Stimulated activated effector memory CD8-positive, alpha-beta T cell treated with anti-CD3 and anti-CD28 coated beads, Interleukin-12 subunit alpha, Interleukin-12 subunit beta, amount 100 ng/mL, for 72 hours (primary cell): ENCODE data around the gene PSEN1.

Experiments used
- ATAC-seq: fragments of 150-1000 bp; cut with Tn5 transposase; 2 replicates; pipeline ENCODE4 v1.10.0; 2021
- DNase-seq, 2 donors: peaks; one replicate each; pipeline ENCODE4 v3.0.0; 2021 to 2022; ENCODE audit warnings: low spot score in 2 of 2
- H3K27ac Mint-ChIP-seq: one replicate; pipeline ENCODE4 v1.8.0; 2022; ENCODE audit warnings: mild to moderate bottlenecking, mixed read lengths
- H3K36me3 Mint-ChIP-seq: one replicate; pipeline ENCODE4 v1.8.0; 2022; ENCODE audit warnings: mild to moderate bottlenecking, mixed read lengths
- H3K4me1 Mint-ChIP-seq: one replicate; pipeline ENCODE4 v1.8.0; 2022; ENCODE audit warnings: mixed read lengths
- H3K4me3 Mint-ChIP-seq: one replicate; pipeline ENCODE4 v1.8.0; 2022; ENCODE audit warnings: mild to moderate bottlenecking, mixed read lengths
- H3K9me3 Mint-ChIP-seq: one replicate; pipeline ENCODE4 v1.8.0; 2022; ENCODE audit warnings: mixed read lengths

Gene PSEN1

GRCh38 chr14:73136387-73137225 is at the start of gene PSEN1:
Gene PSEN1, plus strand, starts transcription at chr14:73136507. Its CDS starts 11,513 bp downstream, at chr14:73148020.
- peaks cover 34% of the 10 kb centered on the region for H3K4me1 Mint-ChIP-seq
- H3K9me3 Mint-ChIP-seq: peaks cover 7% of the 10 kb centered on the region
- H3K27ac Mint-ChIP-seq: peak within 1 kb of the TSS; percentile 99
- DNase-seq (peak; percentile 98 to 99), ATAC-seq (peak; percentile 98)
- H3K4me3 Mint-ChIP-seq: peak within 1 kb of the TSS; percentile 77
- peaks cover 24% of the 10 kb centered on the region for H3K36me3 Mint-ChIP-seq

- Mint-ChIP-seq H3K4me1 (peaks cover 7% of the 10 kb centered on the region), H3K4me3 (no peak overlapping the region), H3K27ac (peak overlapping the region; percentile 53), H3K36me3 (peaks cover 100% of the 10 kb centered on the region), H3K9me3 (no peaks in the 10 kb centered on the region)
- no peak for ATAC-seq
- no peak for DNase-seq
These were observed 45.3 kb upstream of the PSEN1 start for GRCh38 chr14:73091044-73091443.

GRCh38 chr14:73097421-73097820 is 38.9 kb upstream of the PSEN1 start:
- H3K36me3 Mint-ChIP-seq: peaks cover 100% of the 10 kb centered on the region
- no peak for ATAC-seq
- H3K4me3 Mint-ChIP-seq: no peak overlapping the region
- H3K4me1 Mint-ChIP-seq: no peaks in the 10 kb centered on the region
- H3K27ac Mint-ChIP-seq: no peak overlapping the region
- no peaks in the 10 kb centered on the region for H3K9me3 Mint-ChIP-seq
- DNase-seq: no peak

GRCh38 chr14:73100334-73100733 is 36.0 kb upstream of the PSEN1 start:
- Mint-ChIP-seq H3K4me1 (no peaks in the 10 kb centered on the region), H3K4me3 (no peak overlapping the region), H3K36me3 (peaks cover 100% of the 10 kb centered on the region), H3K27ac (no peak overlapping the region), H3K9me3 (no peaks in the 10 kb centered on the region)
- ATAC-seq: no peak
- DNase-seq: no peak

GRCh38 chr14:73102806-73103497 is 33.4 kb upstream of the PSEN1 start:
- DNase-seq: no peak
- no peak for ATAC-seq
- Mint-ChIP-seq H3K4me3 (no peak overlapping the region), H3K36me3 (peaks cover 100% of the 10 kb centered on the region), H3K27ac (peak overlapping the region; percentile 52), H3K4me1 (no peaks in the 10 kb centered on the region), H3K9me3 (no peaks in the 10 kb centered on the region)

GRCh38 chr14:73105050-73105449 is 31.3 kb upstream of the PSEN1 start:
- Mint-ChIP-seq H3K27ac (no peak overlapping the region), H3K4me3 (no peak overlapping the region), H3K9me3 (no peaks in the 10 kb centered on the region), H3K4me1 (no peaks in the 10 kb centered on the region), H3K36me3 (peaks cover 100% of the 10 kb centered on the region)
- no peak for DNase-seq
- ATAC-seq: no peak

GRCh38 chr14:73105727-73106126 is 30.6 kb upstream of the PSEN1 start:
- H3K4me3 Mint-ChIP-seq: no peak overlapping the region
- H3K4me1 Mint-ChIP-seq: no peaks in the 10 kb centered on the region
- no peak overlapping the region for H3K27ac Mint-ChIP-seq
- peaks cover 100% of the 10 kb centered on the region for H3K36me3 Mint-ChIP-seq
- no peaks in the 10 kb centered on the region for H3K9me3 Mint-ChIP-seq
- ATAC-seq (no peak), DNase-seq (no peak)

- Mint-ChIP-seq H3K4me3 (no peak overlapping the region), H3K4me1 (peaks cover 8% of the 10 kb centered on the region), H3K9me3 (no peaks in the 10 kb centered on the region), H3K27ac (peak overlapping the region; percentile 24), H3K36me3 (peaks cover 100% of the 10 kb centered on the region)
- ATAC-seq (no peak), DNase-seq (no peak)
These were observed 20.1 kb upstream of the PSEN1 start for GRCh38 chr14:73116079-73116665.

GRCh38 chr14:73124180-73124894 is 12.0 kb upstream of the PSEN1 start:
- Mint-ChIP-seq H3K36me3 (peaks cover 70% of the 10 kb centered on the region), H3K9me3 (no peaks in the 10 kb centered on the region), H3K4me1 (no peaks in the 10 kb centered on the region), H3K27ac (no peak overlapping the region), H3K4me3 (no peak overlapping the region)
- no peak for ATAC-seq
- DNase-seq: no peak

- Mint-ChIP-seq H3K36me3 (peaks cover 61% of the 10 kb centered on the region), H3K9me3 (no peaks in the 10 kb centered on the region), H3K4me3 (no peak overlapping the region), H3K27ac (no peak overlapping the region), H3K4me1 (no peaks in the 10 kb centered on the region)
- no peak for DNase-seq
- no peak for ATAC-seq
These were observed 11.1 kb upstream of the PSEN1 start for GRCh38 chr14:73125169-73125588.

- H3K27ac Mint-ChIP-seq: no peak overlapping the region
- no peak for ATAC-seq
These were observed 10.6 kb upstream of the PSEN1 start for GRCh38 chr14:73125746-73126145.

GRCh38 chr14:73133795-73134194 is 2.5 kb upstream of the PSEN1 start:
- Mint-ChIP-seq H3K4me3 (no peak overlapping the region), H3K4me1 (peaks cover 22% of the 10 kb centered on the region), H3K27ac (no peak overlapping the region), H3K36me3 (peaks cover 24% of the 10 kb centered on the region), H3K9me3 (peaks cover 7% of the 10 kb centered on the region)
- ATAC-seq (no peak), DNase-seq (no peak)

More at GRCh38 chr14:73125746-73126145, 10.6 kb upstream of the PSEN1 start:
- Mint-ChIP-seq H3K36me3 (peaks cover 56% of the 10 kb centered on the region), H3K9me3 (no peaks in the 10 kb centered on the region), H3K4me1 (no peaks in the 10 kb centered on the region), H3K4me3 (no peak overlapping the region)
- no peak for DNase-seq

GRCh38 chr14:73136085-73136386 is 271 bp upstream of the PSEN1 start:
- Mint-ChIP-seq H3K27ac (peak overlapping the region; percentile 99), H3K9me3 (peaks cover 7% of the 10 kb centered on the region), H3K36me3 (peaks cover 24% of the 10 kb centered on the region), H3K4me1 (peaks cover 28% of the 10 kb centered on the region), H3K4me3 (peak overlapping the region; percentile 77)
- ATAC-seq (no peak), DNase-seq (no peak)

- Mint-ChIP-seq H3K4me1 (peaks cover 40% of the 10 kb centered on the region), H3K9me3 (no peaks in the 10 kb centered on the region), H3K4me3 (no peak overlapping the region), H3K36me3 (peaks cover 35% of the 10 kb centered on the region), H3K27ac (peak overlapping the region; percentile 30)
- ATAC-seq (no peak), DNase-seq (peak in 1 of 2 donors; percentile 40)
These were observed 4.6 kb downstream of the PSEN1 start for GRCh38 chr14:73140811-73141323.

- Mint-ChIP-seq H3K36me3 (peaks cover 31% of the 10 kb centered on the region), H3K27ac (peak overlapping the region; percentile 63), H3K9me3 (no peaks in the 10 kb centered on the region), H3K4me3 (no peak overlapping the region), H3K4me1 (peaks cover 34% of the 10 kb centered on the region)
- DNase-seq (no peak), ATAC-seq (no peak)
These were observed 5.9 kb downstream of the PSEN1 start for GRCh38 chr14:73142216-73142615.
